ENCODE results near the gene FRMPD4.

- TF ChIP-seq CTCF (IDR thresholded peaks at IDR 0.05) = no peak
- TF ChIP-seq POLR2A (IDR thresholded peaks at IDR 0.05) = no peak
Measured at GRCh38 chrX:12615061-12615460, 476.8 kb downstream of the FRMPD4 start.

Data from adrenal gland (tissue), 5 donors.